ENCODE results near the gene VPS11.

The VPS11 gene

DNA sequence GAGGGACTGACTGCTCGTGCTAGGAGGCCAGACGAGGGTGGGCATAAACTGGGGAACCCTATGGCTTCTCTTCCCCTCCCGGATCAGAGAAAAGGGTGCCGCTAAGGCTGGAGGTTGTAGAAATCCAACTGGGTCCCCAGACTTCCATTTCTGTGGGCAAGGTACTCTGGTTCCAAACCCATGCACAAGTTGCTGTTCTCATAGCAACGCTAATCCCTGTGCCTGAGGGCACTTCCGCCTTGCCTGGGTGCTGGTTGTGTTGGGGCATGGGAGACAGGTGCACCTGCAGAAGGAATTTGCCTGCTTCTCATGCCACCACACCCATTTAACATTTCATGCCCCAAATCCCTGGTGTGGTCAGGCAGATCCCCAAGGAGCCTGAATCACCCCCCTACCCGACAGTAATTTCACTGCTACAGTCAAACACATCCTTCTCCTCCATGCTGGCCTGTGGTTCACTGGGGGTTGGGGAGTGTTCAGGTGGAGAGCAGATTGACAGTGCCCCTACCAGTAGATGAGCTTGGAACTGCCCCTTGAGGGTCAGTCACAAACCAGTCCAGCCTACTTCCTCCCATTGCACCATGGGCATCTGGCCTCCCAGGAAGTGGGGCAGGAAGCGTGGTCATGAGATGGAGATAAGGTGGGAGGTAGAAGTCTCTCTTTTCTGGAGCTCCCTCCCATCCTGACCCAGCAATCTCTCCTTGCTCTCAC, 40.7 kb downstream of the VPS11 start:
- H3K4me1 Mint-ChIP-seq (ENCODE audit: low read depth) = peaks cover 39% of the 10 kb centered on the region
- no peaks in the 10 kb centered on the region for H3K9me3 Mint-ChIP-seq
- H3K4me3 Mint-ChIP-seq = peak overlapping the region; percentile 95
- DNase-seq (ENCODE audit: low spot score) = no peak
- H3K27ac Mint-ChIP-seq = peak overlapping the region; percentile 75
- H3K36me3 Mint-ChIP-seq (ENCODE audit: low read depth) = peaks cover 35% of the 10 kb centered on the region
- H3K27me3 Mint-ChIP-seq (ENCODE audit: low read depth) = no peaks in the 10 kb centered on the region

DNA sequence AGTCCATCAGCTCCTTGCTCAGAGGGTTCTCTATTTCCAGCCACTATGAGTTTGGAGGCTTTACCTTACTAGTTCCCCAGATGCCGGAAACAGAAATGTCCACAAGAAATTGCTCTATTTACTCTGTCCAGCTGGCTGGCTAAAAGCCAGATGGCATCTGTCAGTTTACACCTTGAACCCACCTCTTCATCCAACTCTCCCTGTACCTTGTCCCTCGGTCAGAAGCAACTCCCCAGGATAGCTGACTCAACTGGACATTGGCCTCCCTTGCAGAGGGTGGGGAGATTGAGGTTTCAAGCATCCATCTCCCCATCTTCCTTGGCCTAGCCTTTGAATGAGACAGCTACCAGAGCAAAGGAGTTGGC, 41.2 kb downstream of the VPS11 start:
- peak overlapping the region; percentile 75 for H3K27ac Mint-ChIP-seq
- H3K4me3 Mint-ChIP-seq = peak overlapping the region; percentile 95
- no peak for DNase-seq (ENCODE audit: low spot score)
- peaks cover 37% of the 10 kb centered on the region for H3K4me1 Mint-ChIP-seq (ENCODE audit: low read depth)
- no peaks in the 10 kb centered on the region for H3K27me3 Mint-ChIP-seq (ENCODE audit: low read depth)
- peaks cover 39% of the 10 kb centered on the region for H3K36me3 Mint-ChIP-seq (ENCODE audit: low read depth)
- H3K9me3 Mint-ChIP-seq = no peaks in the 10 kb centered on the region

DNA sequence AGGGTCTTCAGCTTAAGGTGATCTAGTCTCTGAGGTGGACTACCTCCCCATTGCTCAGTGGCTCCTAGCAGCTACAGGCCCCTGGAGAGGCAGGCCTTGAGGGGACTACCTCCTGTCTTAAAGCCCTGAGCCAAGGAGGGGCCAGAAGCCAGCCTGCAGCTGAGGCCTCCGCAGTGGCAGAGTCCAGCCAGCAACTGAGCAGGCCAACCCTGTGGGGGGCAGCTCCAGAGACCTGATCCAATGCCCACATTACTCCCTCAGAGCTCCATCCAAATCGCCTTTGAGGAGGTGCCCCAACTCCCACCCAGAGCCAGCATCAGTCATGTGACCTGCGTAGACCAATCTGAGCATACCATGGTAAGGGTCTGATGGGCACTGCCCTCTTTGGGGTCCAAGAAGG, 42.2 kb downstream of the VPS11 start:
- Mint-ChIP-seq H3K27me3 (ENCODE audit: low read depth) (no peaks in the 10 kb centered on the region), H3K36me3 (ENCODE audit: low read depth) (peaks cover 45% of the 10 kb centered on the region), H3K4me1 (ENCODE audit: low read depth) (peaks cover 38% of the 10 kb centered on the region), H3K27ac (no peak overlapping the region), H3K9me3 (no peaks in the 10 kb centered on the region), H3K4me3 (peak overlapping the region; percentile 95)
- DNase-seq (ENCODE audit: low spot score) = no peak

DNA sequence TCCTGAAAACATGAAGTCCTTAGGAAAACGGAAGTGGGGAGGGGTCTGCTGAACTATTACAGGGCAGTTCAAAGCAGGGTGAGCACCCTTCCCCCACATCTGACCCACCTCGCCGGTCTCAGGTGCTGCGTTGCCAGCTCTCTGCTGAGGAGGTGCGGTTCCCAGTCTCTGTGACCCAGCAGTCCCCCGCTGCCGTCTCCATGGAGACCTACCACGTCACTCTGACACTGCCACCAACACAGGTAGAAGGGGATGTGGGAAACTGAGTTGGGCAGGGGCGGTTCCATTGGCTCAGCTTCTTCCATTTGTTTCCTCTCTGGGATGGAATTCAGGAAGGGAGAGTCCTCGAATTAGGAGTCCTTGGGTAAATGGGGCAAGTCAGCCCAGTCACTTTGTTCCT, 42.8 kb downstream of the VPS11 start:
- H3K4me3 Mint-ChIP-seq = no peak overlapping the region
- H3K27ac Mint-ChIP-seq = no peak overlapping the region
- H3K9me3 Mint-ChIP-seq = no peaks in the 10 kb centered on the region
- H3K36me3 Mint-ChIP-seq (ENCODE audit: low read depth) = peaks cover 48% of the 10 kb centered on the region
- peaks cover 39% of the 10 kb centered on the region for H3K4me1 Mint-ChIP-seq (ENCODE audit: low read depth)
- DNase-seq (ENCODE audit: low spot score) = no peak
- H3K27me3 Mint-ChIP-seq (ENCODE audit: low read depth) = no peaks in the 10 kb centered on the region

DNA sequence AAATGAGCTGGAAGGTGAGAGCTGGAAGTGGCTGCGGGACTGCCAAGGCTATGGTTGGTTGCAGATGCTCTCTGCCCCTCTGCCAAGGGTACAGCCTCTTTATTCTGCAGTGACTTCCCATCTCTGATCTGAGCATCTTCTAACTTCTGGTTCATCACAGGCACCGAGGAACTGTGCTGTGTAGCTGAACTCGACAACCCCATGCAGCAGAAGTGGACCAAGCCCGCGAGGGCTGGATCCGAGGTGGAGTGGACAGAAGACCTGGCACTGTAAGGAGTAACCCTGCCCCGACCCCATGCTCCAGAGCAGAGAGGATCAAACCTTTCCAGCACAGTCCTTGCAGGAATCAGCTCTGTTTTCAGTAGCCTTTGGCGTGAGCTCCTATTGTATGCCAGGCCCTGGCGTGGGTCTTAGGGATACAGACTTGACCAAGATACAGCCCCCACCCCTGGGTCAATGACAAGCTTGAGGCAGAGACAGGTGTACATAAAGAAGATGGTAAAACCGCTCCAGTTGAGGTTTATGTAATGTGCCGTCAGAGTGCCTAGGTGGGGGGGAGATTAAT, 43.8 kb downstream of the VPS11 start:
- Mint-ChIP-seq H3K27me3 (ENCODE audit: low read depth) (no peaks in the 10 kb centered on the region), H3K9me3 (no peaks in the 10 kb centered on the region), H3K4me3 (no peak overlapping the region), H3K27ac (no peak overlapping the region), H3K36me3 (ENCODE audit: low read depth) (peaks cover 57% of the 10 kb centered on the region), H3K4me1 (ENCODE audit: low read depth) (peaks cover 40% of the 10 kb centered on the region)
- DNase-seq (ENCODE audit: low spot score) = no peak

DNA sequence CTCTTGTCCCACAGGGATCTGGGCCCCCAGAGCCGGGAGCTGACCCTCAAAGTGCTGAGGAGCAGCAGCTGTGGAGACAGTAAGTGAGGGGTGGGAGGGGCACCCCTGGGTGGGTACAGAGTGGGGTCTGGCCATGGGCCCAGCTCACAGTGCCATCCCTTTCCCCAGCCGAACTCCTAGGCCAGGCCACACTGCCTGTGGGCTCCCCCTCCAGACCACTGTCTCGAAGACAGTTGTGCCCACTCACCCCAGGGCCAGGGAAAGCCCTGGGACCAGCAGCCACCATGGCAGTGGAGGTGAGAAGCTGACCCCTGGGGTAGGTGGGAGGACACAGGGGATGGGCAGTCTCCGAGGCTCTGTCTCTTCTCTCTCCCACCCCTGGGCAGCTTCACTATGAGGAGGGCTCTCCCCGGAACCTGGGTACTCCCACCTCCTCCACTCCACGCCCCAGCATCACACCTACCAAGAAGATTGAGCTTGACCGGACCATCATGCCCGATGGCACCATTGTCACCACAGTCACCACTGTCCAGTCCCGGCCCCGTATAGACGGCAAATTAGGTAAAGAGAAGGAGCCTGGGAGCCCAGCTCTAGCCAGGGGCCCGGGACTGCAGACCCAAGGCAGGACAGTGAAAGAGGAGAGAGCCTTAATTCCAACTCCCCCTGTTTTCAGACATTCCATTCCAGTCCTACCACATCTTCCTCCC, 44.8 kb downstream of the VPS11 start:
- H3K9me3 Mint-ChIP-seq = no peaks in the 10 kb centered on the region
- H3K4me3 Mint-ChIP-seq = no peak overlapping the region
- H3K27ac Mint-ChIP-seq = no peak overlapping the region
- DNase-seq (ENCODE audit: low spot score) = no peak
- H3K36me3 Mint-ChIP-seq (ENCODE audit: low read depth) = peaks cover 65% of the 10 kb centered on the region
- H3K4me1 Mint-ChIP-seq (ENCODE audit: low read depth) = peaks cover 36% of the 10 kb centered on the region
- no peaks in the 10 kb centered on the region for H3K27me3 Mint-ChIP-seq (ENCODE audit: low read depth)

DNA sequence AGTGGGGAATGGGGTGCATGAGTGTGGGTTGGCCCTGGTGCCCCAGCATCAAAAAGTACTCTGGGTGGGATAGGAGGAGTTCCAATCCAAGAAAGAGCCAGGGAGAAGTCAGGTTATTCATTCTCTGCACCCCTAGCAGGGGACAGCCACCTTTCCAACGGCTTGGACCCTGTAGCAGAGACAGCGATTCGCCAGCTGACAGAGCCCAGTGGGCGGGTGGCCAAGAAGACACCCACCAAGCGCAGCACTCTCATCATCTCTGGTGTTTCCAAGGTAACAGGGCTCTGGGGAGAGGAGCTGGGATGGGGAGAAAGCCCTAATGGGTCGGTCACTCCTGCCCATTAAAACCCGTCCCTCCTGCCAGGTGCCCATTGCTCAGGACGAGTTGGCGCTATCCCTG, 46.1 kb downstream of the VPS11 start:
- no peak for DNase-seq (ENCODE audit: low spot score)
- H3K36me3 Mint-ChIP-seq (ENCODE audit: low read depth) = peaks cover 69% of the 10 kb centered on the region

DNA sequence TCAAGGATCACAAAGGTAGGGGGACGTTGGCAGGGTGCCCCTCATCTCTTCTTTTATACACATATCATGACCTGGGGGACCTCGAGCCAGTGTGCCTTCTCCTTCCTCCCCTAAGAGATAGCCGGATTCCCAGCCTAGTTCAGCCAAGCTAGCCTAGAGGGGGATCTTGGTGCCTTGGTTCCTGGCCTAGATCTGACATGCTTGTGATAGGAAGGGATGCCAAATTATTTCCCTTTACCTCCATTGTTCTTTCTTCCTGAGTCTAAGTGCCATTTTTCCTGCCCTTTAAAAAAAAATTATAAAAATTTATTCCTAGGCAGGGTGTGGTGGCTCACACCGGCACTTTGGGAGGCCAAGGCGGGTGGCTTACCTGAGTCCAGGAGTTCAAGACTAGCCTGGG, 46.7 kb downstream of the VPS11 start:
- DNase-seq (ENCODE audit: low spot score) = no peak
- H3K36me3 Mint-ChIP-seq (ENCODE audit: low read depth) = peaks cover 67% of the 10 kb centered on the region
- H3K4me3 Mint-ChIP-seq = peak overlapping the region; percentile 0
- H3K9me3 Mint-ChIP-seq = no peaks in the 10 kb centered on the region
- no peaks in the 10 kb centered on the region for H3K27me3 Mint-ChIP-seq (ENCODE audit: low read depth)
- no peak overlapping the region for H3K27ac Mint-ChIP-seq
- H3K4me1 Mint-ChIP-seq (ENCODE audit: low read depth) = peaks cover 25% of the 10 kb centered on the region

More for the DNA sequence above, 46.1 kb downstream of the VPS11 start:
- no peaks in the 10 kb centered on the region for H3K9me3 Mint-ChIP-seq
- H3K27me3 Mint-ChIP-seq (ENCODE audit: low read depth) = no peaks in the 10 kb centered on the region
- H3K4me1 Mint-ChIP-seq (ENCODE audit: low read depth) = peaks cover 31% of the 10 kb centered on the region
- H3K4me3 Mint-ChIP-seq = no peak overlapping the region
- no peak overlapping the region for H3K27ac Mint-ChIP-seq

DNA sequence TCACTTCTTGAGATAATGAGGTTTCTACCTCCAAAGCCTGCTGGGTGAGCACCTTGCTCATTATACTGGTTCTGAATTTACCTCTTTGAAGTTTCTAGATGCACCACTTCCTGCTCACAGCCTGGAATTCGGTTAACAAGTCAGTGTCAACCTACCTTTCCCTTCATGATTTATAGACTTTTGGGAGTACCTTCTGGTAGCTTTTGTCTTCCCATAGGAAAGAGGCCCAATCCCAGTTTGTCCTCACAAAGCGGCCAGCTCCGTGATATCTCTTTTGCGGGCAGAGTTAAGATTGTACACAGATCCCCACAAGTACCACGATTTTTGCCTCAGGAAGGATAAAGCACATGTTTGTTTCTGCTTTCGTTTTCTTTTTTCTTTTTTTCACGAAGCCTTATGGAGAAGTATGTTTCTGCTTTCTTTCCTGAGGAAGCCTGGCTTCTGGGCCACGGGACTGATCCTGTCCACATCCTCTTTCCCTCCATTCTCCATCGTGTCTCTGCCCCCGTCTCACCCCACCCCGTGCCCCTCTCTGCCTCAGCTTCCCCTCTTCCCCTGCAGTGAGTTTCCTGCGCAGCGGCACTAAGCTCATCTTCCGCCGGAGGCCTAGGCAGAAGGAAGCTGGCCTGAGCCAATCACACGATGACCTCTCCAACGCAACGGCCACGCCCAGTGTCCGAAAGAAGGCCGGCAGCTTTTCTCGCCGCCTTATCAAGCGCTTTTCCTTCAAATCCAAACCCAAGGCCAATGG, 48.0 kb downstream of the VPS11 start:
- Mint-ChIP-seq H3K4me3 (peak overlapping the region; percentile 79), H3K9me3 (no peaks in the 10 kb centered on the region), H3K4me1 (ENCODE audit: low read depth) (peaks cover 23% of the 10 kb centered on the region), H3K27ac (peak overlapping the region; percentile 95), H3K27me3 (ENCODE audit: low read depth) (no peaks in the 10 kb centered on the region), H3K36me3 (ENCODE audit: low read depth) (peaks cover 55% of the 10 kb centered on the region)
- DNase-seq (ENCODE audit: low spot score) = no peak

DNA sequence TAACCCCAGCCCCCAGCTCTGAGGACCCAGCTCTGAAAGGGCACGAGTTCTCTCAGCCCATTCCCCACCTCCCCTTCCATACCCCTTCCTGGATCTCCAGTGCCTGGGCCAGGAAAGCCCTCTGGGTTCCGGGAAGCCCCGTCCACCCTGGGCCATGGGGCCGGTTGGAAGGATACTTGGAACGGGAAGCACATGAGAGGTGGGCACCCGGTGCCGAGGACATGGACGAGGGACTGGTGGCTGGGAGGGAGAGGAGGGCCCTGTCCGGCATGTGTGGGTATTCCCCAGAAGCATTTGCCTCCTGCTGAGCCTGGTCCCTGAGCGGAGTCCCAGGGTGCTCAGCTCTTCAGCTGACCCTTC, 48.6 kb downstream of the VPS11 start:
- peaks cover 28% of the 10 kb centered on the region for H3K4me1 Mint-ChIP-seq (ENCODE audit: low read depth)
- H3K27ac Mint-ChIP-seq = peak overlapping the region; percentile 95
- no peaks in the 10 kb centered on the region for H3K27me3 Mint-ChIP-seq (ENCODE audit: low read depth)
- DNase-seq (ENCODE audit: low spot score) = no peak
- H3K9me3 Mint-ChIP-seq = no peaks in the 10 kb centered on the region
- H3K4me3 Mint-ChIP-seq = peak overlapping the region; percentile 79
- peaks cover 52% of the 10 kb centered on the region for H3K36me3 Mint-ChIP-seq (ENCODE audit: low read depth)

DNA sequence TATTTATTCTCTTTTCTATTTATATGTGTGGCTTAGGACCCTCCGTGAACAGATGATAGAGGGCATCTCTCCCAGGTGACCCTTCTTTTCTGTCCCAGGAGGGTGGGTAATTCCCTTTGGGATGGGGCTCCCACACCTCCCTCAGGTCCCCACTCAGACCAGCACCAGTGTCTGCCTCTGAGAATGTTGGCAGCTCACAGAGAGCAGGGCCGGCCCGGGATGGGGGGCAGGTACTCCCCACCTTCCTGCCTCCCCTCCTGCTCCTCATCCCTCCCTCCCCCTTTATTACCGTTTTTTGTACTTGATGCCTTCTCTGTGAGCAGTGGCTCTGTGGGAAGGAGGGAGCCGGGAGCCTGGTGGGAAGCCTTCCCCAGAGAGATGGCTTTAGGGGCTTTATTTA, 49.0 kb downstream of the VPS11 start:
- H3K36me3 Mint-ChIP-seq (ENCODE audit: low read depth) = peaks cover 50% of the 10 kb centered on the region
- H3K27ac Mint-ChIP-seq = peak overlapping the region; percentile 39

DNA sequence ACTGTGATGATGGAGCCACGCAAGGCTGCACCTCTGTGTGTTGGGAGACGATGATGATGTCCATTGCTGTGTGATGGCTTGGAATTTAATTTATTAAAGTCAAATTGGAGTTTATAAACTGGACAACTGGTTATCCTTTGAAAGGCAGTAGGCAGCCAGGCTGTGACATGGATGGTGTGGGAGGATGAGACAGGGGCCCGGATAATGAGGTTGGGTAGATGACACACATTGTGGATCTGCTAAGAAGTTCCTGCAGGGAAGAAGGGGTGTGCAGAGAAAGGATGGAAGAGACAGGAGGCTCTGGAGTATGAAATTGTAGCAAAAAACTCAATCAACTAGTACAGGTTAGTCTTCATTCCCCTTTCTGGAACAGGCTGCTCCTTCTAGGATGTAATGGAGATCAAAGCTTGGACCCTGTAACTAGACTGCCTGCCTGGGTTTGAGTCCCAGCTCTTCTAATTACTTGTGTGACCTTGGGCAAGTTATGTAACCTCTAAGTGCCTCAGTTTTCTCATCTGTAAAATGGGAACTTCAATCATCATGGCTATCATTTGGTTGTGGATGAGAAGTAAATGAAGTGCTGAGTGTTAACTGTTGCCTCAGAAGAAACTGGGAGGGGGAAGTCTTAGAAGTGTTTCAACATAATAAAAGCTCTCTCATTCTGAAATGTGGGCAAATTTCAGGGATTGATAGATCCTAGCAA, 49.5 kb downstream of the VPS11 start:
- Mint-ChIP-seq H3K9me3 (no peaks in the 10 kb centered on the region), H3K36me3 (ENCODE audit: low read depth) (peaks cover 47% of the 10 kb centered on the region), H3K4me3 (no peak overlapping the region), H3K4me1 (ENCODE audit: low read depth) (peaks cover 32% of the 10 kb centered on the region), H3K27me3 (ENCODE audit: low read depth) (no peaks in the 10 kb centered on the region), H3K27ac (no peak overlapping the region)
- no peak for DNase-seq (ENCODE audit: low spot score)

More for the DNA sequence above, 49.0 kb downstream of the VPS11 start:
- peaks cover 28% of the 10 kb centered on the region for H3K4me1 Mint-ChIP-seq (ENCODE audit: low read depth)
- H3K9me3 Mint-ChIP-seq = no peaks in the 10 kb centered on the region
- no peak for DNase-seq (ENCODE audit: low spot score)
- H3K4me3 Mint-ChIP-seq = peak overlapping the region; percentile 46
- no peaks in the 10 kb centered on the region for H3K27me3 Mint-ChIP-seq (ENCODE audit: low read depth)

DNA sequence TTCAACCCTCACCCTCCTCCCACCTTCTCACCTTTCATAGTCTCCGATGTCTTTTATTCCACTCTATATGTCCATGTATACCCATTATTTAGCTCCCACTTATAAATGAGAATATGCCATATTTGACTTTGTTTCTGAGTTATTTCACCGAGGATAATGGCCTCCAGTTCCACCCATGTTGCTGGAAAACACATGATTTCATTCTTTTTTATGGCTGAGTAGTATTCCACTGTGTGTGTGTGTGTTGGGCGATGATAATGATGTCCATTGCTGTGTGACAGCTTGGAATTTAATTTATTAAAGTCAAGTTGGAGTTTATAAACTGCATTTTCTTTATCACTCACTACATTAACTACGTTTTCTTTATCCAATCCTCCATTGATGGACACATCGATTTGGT, 50.6 kb downstream of the VPS11 start:
- peaks cover 37% of the 10 kb centered on the region for H3K4me1 Mint-ChIP-seq (ENCODE audit: low read depth)
- H3K27me3 Mint-ChIP-seq (ENCODE audit: low read depth) = no peaks in the 10 kb centered on the region
- no peaks in the 10 kb centered on the region for H3K9me3 Mint-ChIP-seq
- no peak for DNase-seq (ENCODE audit: low spot score)
- no peak overlapping the region for H3K27ac Mint-ChIP-seq
- H3K4me3 Mint-ChIP-seq = no peak overlapping the region
- peaks cover 43% of the 10 kb centered on the region for H3K36me3 Mint-ChIP-seq (ENCODE audit: low read depth)

Measured in T-helper 2 cell treated with Interferon-gamma antibody and Interleukin-4, amounts not matched to agents 5 μg/mL and 100 μg/mL, for 36 hours (primary cell).